ENCODE results near the gene SLC41A2. TPM values are rescaled to one million over a fixed set of nuclear protein-coding genes. Genes with fewer than 3 reads are reported as not detected.

SLC41A2 gene
- total and polyA plus RNA-seq, 2 of the 4 experiments (the other 2 are of a cell fraction) = 1.5 to 6.8 TPM

DNA sequence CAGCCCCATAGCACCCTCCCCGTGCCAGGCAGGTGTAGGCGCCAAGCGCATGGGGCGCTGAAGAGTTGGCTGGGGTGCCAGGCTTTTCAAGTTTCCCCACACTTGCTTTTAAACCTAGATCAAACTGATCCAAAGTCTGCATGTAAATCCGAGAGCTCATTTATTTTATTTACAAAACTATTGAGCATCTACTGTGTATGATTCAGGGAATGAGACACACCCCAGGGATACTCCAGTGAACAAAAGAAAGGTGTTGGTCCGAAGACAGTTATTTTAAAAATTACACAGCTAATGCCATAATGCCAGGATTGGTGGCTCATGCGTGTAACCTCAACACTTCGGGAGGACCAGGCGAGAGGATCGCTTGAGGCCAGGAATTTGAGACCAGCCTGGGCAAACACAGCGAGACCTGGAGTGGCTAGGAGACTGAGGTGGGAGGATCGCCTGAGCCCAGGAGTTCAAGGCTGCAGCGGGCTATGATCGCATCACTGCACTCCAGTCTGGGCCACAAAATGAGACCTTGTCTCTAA lies 780 bp upstream of the SLC41A2 start:
- Histone ChIP-seq H3K14ac (replicated peaks; ENCODE audit: low read depth, low read length) (0 out of 2 replicates have a peak overlapping the region, but pooled peaks have one; percentile 8), H3K27ac (ENCODE audit: insufficient read depth, low read length) (peak overlapping the region; percentile 57), H3K4me3 (ENCODE audit: insufficient read depth, low read depth, low read length) (peak overlapping the region; percentile 62), H2AK5ac (ENCODE audit: low read depth, low read length) (peak overlapping the region; percentile 13; the same call in 1 of the 2 replicates), H2BK5ac (ENCODE audit: low read depth, low read length, poor library complexity, severe bottlenecking) (no peak overlapping the region), H2AFZ (replicated peaks; ENCODE audit: low read length, poor library complexity) (peak overlapping the region; percentile 98), H3K9me1 (ENCODE audit: insufficient read depth, low read length) (no peaks in the 10 kb centered on the region), H3K23ac (ENCODE audit: low read depth, low read length) (no peak overlapping the region), H4K5ac (ENCODE audit: low read depth, low read length) (no peak overlapping the region; the same call in 1 of the 2 replicates), H4K91ac (ENCODE audit: insufficient read depth, low read depth, low read length) (peak overlapping the region; percentile 78; the same call in 1 of the 2 replicates), H3K56ac (ENCODE audit: extremely low read depth, insufficient read depth, low read length) (no peak overlapping the region), H2AK9ac (replicated peaks; ENCODE audit: low read depth, low read length, poor library complexity) (peak overlapping the region; percentile 89), H3K4me1 (ENCODE audit: control insufficient read depth, insufficient read depth, low read length) (peaks cover 10% of the 10 kb centered on the region), H3K36me3 (ENCODE audit: control insufficient read depth, insufficient read depth, low read length) (no peaks in the 10 kb centered on the region), H3K9ac (ENCODE audit: low read depth, low read length) (no peak overlapping the region), H4K8ac (ENCODE audit: low read depth in 2 of 2, low read length in 2 of 2) (peak overlapping the region; percentile 77 to 85; a peak in 2 of 4 replicates), H3K18ac (ENCODE audit: low read depth, low read length) (no peak overlapping the region), H3K4ac (ENCODE audit: low read depth, low read length) (peak overlapping the region; percentile 79; the same call in 1 of the 2 replicates), H3K27me3 (ENCODE audit: control insufficient read depth, insufficient read depth, low read length) (peaks cover 18% of the 10 kb centered on the region), H3K4me2 (ENCODE audit: low read depth, low read length) (peak overlapping the region; percentile 68), H3K9me3 (ENCODE audit: control insufficient read depth, insufficient read depth, low read length) (no peaks in the 10 kb centered on the region), H3K79me1 (ENCODE audit: low read depth in 1 of 2, low read length in 2 of 2) (no peaks in the 10 kb centered on the region), H2BK20ac (ENCODE audit: low read depth, low read length) (no peak overlapping the region; the same call in 1 of the 2 replicates), H2BK120ac (ENCODE audit: low read depth, low read length) (peak overlapping the region; percentile 73; the same call in 1 of the 2 replicates), H2BK15ac (ENCODE audit: low read depth, low read length) (no peak overlapping the region), H4K20me1 (ENCODE audit: insufficient read depth, low read length) (no peaks in the 10 kb centered on the region)
- 93% methylated on average over 2 of the region's 14 CpGs; no CpG with 5 or more reads in 1 of the 2 experiments for WGBS, 2 experiments (ENCODE audit: extremely low coverage in 2 of 2, insufficient read length in 1 of 2)
- DNase-seq (no peak), ATAC-seq (ENCODE audit: low read depth) (no peak)
- TF ChIP-seq RFX5 (IDR thresholded peaks at IDR 0.05; ENCODE audit: low read depth, low read length) (no peak), SMC3 (IDR thresholded peaks at IDR 0.05; ENCODE audit: low read depth, low read length) (no peak), CHD1 (IDR thresholded peaks at IDR 0.05; ENCODE audit: low read depth, low read length) (no peak), NFE2L2 (IDR thresholded peaks at IDR 0.05; ENCODE audit: low read depth, low read length) (no peak)
- TF ChIP-seq, protein P1, sequence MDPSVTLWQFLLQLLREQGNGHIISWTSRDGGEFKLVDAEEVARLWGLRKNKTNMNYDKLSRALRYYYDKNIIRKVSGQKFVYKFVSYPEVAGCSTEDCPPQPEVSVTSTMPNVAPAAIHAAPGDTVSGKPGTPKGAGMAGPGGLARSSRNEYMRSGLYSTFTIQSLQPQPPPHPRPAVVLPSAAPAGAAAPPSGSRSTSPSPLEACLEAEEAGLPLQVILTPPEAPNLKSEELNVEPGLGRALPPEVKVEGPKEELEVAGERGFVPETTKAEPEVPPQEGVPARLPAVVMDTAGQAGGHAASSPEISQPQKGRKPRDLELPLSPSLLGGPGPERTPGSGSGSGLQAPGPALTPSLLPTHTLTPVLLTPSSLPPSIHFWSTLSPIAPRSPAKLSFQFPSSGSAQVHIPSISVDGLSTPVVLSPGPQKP (IDR thresholded peaks at IDR 0.05; ENCODE audit: borderline replicate concordance, low read depth, low read length) = no peak
- TF ChIP-seq, protein P2, sequence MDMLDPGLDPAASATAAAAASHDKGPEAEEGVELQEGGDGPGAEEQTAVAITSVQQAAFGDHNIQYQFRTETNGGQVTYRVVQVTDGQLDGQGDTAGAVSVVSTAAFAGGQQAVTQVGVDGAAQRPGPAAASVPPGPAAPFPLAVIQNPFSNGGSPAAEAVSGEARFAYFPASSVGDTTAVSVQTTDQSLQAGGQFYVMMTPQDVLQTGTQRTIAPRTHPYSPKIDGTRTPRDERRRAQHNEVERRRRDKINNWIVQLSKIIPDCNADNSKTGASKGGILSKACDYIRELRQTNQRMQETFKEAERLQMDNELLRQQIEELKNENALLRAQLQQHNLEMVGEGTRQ (IDR thresholded peaks at IDR 0.05; ENCODE audit: low read depth, low read length) = no peak
- POLR2A ChIA-PET (ENCODE audit: unreplicated experiment) = no interaction called here
- in situ Hi-C loops (cut with MboI; ENCODE audit: low sequenced_read_pairs) (no loop called here), intact Hi-C loops (cut with micrococcal nuclease) (no loop called here), dilution Hi-C loops (cut with HindIII; ENCODE audit: low sequenced_read_pairs, unreplicated experiment) (no loop called here)
- BruUV-seq (replicated peaks) = no TSS peak
- CTCF ChIA-PET = interaction anchor here (0.6 to 0.8 kb wide), 3 partner anchors 12 to 74 kb away, joined by 3 read pairs; no protein-coding TSS in a partner anchor
